OCI-LY7 (cell line): ENCODE results near the gene AAGAB.

Experiments used
- CTCF ChIP-seq: fragments of 200-600 bp; sonication (generic); conservative IDR thresholded peaks from 2 replicates; pipeline ENCODE4 v1.5.1; 2014; ENCODE audit warnings: mild to moderate bottlenecking, antibody characterized with exemption, low read length, moderate library complexity, mixed read lengths
- EZH2phosphoT487 ChIP-seq: fragments of 200-600 bp; sonication (generic); IDR thresholded peaks from 2 replicates; pipeline ENCODE4 v1.6.1; 2018; ENCODE audit warnings: low read depth, borderline replicate concordance, mild to moderate bottlenecking, mixed run types, antibody characterized with exemption, low read length, moderate library complexity, mixed read lengths

GRCh38 chr15:67187351-67187854 lies 67.1 kb downstream of the AAGAB start:
- TF ChIP-seq CTCF, result no peak
- no peak for TF ChIP-seq EZH2phosphoT487
